HG03469 (cell line): Measurements from ENCODE around the gene SETD2.
"Not testable (repeated sequence)": the region's sequence is repeated elsewhere in the genome, so short reads cannot be mapped to it uniquely, and the experiment has no call there.

Experiments used
- ATAC-seq: cut with Tn5 transposase; IDR thresholded peaks from one replicate; pipeline ENCODE4 v1.9.1; 2021; ENCODE audit warnings: mild to moderate bottlenecking, moderate library complexity, moderate number of reproducible peaks; ENCODE audit not compliant: unreplicated experiment

Gene SETD2, protein sequence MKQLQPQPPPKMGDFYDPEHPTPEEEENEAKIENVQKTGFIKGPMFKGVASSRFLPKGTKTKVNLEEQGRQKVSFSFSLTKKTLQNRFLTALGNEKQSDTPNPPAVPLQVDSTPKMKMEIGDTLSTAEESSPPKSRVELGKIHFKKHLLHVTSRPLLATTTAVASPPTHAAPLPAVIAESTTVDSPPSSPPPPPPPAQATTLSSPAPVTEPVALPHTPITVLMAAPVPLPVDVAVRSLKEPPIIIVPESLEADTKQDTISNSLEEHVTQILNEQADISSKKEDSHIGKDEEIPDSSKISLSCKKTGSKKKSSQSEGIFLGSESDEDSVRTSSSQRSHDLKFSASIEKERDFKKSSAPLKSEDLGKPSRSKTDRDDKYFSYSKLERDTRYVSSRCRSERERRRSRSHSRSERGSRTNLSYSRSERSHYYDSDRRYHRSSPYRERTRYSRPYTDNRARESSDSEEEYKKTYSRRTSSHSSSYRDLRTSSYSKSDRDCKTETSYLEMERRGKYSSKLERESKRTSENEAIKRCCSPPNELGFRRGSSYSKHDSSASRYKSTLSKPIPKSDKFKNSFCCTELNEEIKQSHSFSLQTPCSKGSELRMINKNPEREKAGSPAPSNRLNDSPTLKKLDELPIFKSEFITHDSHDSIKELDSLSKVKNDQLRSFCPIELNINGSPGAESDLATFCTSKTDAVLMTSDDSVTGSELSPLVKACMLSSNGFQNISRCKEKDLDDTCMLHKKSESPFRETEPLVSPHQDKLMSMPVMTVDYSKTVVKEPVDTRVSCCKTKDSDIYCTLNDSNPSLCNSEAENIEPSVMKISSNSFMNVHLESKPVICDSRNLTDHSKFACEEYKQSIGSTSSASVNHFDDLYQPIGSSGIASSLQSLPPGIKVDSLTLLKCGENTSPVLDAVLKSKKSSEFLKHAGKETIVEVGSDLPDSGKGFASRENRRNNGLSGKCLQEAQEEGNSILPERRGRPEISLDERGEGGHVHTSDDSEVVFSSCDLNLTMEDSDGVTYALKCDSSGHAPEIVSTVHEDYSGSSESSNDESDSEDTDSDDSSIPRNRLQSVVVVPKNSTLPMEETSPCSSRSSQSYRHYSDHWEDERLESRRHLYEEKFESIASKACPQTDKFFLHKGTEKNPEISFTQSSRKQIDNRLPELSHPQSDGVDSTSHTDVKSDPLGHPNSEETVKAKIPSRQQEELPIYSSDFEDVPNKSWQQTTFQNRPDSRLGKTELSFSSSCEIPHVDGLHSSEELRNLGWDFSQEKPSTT (N-terminal part only)

DNA sequence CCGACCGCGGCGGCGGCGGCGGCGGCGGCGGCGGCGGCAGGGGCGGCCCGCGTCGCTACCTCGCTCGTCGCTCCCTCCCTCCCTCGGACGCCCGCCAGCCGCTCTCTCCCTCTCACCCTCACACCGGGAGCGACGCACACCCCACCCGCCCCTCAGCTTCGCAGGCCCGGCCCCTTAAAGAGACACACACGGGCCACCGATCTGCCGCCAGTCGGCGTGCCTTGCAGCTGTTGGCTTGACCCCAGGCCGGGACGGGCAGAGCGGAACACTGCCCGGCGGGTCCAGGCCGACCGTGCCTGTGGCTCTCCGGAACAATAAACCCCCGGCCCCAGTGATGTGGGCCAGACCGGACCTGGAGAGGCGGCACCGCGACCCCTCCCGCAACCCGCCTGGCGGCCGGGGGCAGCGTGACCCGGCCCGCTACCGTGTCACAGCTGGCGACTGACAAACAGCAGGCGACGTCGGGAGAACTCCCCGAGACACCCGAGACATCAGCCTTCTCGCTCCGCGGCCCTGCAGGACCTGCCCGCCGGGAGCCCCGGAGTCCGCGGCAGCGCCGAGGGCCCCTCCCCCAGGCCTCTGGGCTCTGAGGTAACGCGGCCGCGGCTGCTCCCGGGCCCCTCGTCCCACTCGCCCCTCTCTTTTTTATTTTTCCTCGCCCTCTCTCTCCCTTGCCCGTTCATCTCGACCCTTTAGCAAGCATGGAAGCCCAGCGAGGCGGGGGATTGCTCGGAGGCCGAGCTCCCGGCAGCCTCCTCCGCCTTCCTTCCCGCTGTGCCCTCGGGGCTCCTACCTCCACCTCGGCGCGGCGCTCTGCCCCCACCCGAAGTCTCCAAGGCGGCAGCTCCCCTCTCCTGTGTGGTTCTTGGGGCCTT is at the start of gene SETD2:
Gene SETD2 (minus strand): TSS at position 107 of the 875 bp plus-strand sequence. CDS start 189 bp downstream, outside the sequence.
- peak; percentile 31 for ATAC-seq

DNA sequence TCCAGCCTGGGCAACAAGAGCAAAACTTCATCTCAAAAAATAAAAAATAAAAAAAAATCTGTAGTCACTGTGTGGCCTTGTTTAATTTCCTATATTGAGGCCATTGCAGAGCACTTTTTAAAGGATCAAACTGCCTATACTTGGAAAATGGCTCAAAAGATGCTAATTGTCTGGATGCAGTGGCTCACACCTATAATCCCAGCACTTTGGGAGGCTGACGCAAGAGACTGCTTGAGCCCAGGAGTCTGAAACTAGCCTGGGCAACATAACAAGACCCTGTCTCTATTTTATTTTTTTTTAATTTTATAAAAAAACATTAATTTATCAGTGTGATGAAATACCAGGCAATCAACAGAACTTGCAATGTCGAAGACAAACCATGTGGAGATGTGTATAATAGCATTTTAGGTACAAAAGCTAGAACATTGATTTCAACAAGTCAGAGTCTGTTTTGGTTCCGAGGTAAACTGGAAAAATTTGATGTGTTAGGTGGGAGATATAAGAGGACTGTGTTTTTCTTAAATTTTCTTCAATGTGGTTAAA is 47.0 kb upstream of the SETD2 start:
- ATAC-seq, result no peak

DNA sequence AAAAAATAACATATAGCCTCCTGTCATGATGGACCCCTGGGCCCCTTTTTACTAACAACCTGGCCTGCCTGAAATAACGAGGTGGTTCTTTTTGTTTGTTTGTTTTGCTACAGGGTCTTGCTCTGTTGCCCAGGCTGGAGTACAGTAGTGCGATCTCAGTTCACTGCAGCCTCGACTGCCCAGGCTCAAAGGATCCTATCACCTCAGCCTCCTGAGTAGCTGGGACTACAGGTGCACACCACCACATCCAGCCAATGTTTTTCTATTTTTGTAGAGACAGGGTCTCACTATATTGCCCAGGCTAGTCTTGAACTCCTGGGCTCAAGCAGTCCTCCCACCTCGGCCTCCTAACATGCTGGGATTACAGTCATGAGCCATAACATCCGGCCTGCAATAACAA is 42.1 kb upstream of the SETD2 start:
- not testable (repeated sequence) for ATAC-seq

DNA sequence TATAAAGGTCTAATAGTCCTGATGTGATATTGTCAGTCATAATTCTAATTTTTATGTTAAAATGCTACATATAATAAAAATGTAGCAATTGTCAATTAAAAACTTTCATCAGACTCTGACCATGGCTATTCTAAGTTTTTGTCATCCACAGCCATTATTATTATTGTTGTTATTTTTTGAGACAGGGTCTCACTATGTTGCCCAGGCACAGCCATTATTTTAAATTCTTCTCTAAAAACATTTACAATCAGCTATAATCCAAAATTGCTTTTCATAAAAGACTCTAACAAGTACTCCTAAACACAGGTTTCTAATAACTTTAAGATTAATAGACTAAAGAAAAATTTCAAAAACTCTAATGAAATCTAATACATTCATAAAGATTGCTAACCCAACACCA is 41.0 kb upstream of the SETD2 start:
- no peak for ATAC-seq

DNA sequence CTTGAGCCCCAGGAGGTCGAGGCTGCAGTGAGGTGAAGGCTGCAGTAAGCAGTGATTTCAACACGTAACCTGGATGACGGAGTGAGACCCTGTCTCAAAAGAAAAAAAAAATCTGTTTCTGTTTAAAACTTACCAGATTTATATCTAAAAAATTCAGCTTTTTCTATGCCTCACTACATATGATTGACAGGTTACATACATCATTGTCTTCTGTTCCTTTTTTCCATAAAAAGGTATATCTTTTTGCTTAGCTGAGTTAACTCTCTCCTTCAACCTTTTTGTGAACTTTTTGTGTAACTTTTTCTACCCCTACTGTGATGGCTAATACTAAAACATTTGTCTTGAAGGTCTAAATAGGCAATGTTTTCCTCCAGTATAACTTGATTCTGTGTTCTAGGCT is 38.6 kb upstream of the SETD2 start:
- no peak for ATAC-seq

DNA sequence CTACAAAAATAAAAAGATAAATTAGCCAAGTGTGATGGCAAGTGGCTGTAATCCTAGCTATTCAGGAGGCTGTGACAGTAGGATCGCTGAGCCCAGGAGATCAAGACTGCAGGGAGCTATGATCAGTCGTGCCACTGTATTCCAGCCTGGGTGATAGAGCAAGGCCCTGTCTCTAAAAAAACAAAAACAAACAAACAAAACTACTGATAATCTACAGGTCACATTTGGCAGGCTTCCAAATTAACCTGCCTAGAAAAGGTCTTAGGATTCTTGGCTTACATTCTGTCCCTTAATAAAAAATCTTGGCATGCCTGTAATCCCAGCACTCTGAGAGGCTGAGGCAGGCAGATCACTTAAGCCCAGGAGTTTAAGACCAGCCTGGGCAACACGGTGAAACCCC is 33.4 kb upstream of the SETD2 start:
- no peak for ATAC-seq

DNA sequence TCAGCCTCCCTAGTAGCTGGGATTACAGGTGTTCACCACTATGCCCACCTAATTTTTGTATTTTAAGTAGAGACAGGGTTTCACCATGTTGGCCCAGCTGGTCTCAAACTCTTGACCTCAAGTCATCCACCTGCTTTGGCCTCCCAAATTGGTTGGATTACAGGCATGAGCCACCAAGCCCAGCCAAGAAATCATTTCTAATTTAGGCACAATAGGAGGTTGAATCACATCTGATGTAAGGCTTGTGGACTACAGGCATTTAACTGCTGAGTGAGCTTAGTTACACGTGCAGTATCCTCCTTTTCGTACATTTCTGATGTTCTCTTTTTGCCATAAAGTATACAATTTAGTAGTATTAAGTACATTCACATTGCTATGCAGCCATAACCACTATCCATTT is 31.1 kb upstream of the SETD2 start:
- ATAC-seq, result no peak

DNA sequence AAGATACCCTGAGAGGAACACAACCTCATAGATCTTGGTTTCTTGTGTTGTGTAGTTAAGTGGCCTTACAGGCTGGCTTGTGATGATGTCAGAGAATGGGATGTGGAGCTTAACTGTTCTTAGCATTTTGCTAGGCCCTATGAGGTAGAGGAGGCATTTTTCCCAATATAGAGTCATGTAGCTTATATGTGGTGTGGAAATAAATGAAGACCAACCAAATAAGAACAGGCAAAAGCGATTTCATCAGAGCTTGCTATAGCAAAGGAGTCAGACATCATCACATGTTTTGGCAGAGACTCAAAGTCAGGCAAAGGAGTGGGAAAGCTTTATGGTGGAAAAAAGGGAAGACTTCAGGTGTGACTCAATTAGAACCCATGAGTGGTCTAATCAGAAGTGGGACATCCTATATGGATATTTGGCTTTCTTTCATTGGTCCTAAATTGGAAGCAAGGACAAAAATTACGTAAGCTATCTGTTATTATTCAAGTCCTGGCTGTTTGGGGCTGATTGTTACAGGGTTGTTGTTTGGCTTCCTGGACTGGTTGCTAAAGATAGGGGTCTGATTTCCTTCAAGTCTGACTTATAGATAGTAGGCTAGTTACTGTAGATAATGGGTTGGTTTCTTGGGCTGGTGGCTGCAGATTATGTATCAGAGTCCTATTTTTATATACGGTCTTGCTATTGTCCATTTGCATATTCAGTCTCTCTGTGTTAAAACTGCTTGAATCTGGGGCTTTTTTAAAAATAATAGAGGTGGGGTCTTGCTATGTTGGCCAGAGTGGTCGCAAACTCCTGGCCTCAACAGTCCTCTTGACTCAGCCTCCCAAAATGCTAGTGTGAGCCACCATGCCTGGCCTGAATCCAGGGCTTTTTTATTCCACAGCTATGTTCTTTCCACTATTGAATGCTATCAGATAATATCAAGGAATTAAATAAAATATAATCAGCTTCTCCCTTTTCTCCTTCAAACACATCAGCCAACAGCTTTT is 30.3 kb upstream of the SETD2 start:
- ATAC-seq, result no peak

DNA sequence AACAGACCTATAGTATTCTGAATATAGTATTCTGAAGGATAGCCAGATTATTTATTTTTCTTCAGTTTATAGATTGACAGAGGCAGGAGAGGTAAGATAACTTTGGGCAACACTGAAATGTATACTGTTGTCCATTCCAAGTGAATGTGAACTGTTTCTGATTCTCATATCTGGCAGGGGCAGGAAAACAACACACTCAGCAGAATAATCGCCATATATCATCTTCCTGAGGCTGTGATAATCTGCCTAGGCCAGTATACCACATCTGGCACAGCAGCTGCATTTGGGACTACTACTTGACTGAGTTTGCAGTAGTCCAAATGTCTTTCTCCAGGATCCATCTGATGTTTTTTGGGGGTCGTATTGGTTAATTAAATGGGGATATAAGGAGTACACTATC is 22.4 kb upstream of the SETD2 start:
- ATAC-seq, result no peak

DNA sequence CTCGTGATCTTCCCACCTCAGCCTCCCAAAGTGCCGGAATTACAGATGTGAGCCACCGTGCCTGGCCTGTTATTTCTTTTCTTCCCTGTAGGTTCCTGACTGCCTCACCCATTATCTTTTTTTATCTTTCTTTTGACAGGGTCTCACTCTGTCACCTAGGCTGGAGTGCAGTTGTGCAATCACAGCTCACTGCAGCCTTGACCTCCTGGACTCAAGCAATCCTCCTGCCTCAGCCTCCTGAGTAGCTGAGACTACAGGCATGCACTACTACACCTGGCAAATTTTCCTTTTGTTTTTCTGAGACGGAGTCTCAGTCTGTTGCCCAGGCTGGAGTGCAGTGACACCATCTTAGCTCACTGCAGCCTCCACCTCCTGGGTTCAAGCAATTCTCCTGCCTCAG is 17.8 kb upstream of the SETD2 start:
- ATAC-seq, result not testable (repeated sequence)

DNA sequence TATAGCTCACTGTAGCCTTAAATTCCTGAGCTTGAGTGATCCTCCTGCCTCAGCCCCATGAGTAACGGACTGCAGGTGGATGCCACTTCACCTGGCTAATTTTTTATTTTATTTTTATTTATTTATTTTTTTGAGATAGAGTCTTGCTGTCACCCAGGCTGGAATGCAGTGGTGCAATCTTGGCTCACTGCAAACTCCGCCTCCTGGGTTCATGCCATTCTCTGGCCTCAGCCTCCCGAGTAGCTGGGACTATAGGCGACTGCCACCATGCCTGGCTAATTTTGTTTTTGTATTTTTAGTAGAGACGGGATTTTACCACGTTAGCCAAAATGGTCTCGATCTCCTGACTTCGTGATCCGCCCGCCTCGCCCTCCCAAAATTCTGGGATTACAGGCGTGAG is 16.1 kb upstream of the SETD2 start:
- not testable (repeated sequence) for ATAC-seq

DNA sequence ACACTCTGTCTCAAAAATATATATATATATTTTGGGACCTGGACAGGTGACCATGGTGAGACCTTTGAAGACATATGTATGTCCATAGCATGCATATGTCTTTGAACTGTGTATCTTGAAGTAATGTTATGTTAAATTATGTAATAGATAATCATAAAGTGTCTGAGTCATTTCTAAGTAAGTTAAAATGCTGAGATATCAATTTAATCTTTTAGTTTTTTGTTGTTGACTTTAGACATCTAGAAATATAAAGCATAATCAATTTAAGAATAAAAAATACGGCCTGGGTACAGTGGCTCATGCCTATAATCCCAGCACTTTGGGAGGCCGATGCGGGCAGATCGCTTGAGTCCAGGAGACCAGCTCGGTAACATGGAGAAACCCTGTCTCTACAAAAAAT is 12.7 kb upstream of the SETD2 start:
- ATAC-seq, result no peak

DNA sequence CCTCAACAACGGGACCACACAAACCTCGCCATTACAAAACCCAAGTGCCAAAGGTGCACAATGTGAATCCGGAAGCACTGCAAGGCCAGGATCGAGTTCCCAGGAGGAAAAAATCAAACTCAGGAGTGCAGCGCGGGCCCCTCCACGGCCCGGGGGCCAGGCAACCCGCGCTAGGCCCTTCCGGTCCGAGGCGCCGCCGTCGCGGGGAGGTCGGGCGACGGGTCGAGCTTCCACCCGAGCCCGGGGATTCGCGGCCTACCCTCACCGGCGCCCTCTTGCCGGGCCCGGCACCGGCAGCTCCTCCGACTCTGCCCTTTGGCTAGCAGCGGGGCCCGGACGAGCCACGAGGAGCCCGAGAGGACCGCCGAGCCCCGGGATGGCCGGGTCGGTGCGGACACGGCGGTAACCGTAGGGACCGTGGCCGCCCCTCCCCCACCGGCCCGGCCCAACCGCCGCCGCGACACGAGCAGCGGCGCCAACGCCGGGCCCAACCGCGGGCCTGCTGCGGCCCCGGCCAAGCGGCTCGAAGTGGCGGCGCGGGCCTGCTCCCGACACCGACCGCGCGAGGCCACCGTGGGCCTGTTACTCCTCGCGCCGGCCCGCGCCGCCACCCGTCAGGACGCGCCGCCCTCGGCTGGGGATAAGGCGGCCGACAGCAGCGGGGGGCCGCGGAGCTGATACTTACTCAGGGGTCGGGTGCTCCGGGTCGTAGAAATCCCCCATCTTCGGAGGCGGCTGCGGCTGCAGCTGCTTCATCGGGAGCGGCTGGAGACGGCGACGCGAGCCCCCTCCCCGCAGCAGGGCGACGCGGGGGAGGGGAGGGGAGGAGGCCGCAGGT is 525 bp downstream of the SETD2 start:
- peak; percentile 16 for ATAC-seq

DNA sequence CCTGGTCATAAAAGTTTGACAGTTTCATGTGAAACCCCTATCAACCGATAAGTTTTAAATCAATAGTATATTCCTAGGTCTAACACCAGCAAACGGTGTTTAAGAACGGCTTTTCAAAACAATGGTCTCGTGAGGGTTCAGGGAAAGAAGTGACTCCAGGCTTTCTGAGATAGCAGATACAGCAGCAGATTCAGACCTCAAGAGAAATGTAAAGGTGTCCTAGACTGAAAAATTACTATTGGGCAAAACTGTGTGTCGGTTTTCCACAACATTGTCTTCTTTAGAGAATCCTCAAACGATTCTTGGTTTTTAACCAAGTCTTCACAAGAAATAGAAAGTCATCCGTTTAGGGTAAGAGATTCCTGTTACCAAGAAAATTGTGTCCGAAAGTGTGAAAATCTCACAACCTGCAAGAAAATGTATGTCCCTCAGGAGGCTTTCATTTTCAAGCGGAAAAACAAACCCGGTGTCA is 1.2 kb downstream of the SETD2 start:
- ATAC-seq, result no peak

DNA sequence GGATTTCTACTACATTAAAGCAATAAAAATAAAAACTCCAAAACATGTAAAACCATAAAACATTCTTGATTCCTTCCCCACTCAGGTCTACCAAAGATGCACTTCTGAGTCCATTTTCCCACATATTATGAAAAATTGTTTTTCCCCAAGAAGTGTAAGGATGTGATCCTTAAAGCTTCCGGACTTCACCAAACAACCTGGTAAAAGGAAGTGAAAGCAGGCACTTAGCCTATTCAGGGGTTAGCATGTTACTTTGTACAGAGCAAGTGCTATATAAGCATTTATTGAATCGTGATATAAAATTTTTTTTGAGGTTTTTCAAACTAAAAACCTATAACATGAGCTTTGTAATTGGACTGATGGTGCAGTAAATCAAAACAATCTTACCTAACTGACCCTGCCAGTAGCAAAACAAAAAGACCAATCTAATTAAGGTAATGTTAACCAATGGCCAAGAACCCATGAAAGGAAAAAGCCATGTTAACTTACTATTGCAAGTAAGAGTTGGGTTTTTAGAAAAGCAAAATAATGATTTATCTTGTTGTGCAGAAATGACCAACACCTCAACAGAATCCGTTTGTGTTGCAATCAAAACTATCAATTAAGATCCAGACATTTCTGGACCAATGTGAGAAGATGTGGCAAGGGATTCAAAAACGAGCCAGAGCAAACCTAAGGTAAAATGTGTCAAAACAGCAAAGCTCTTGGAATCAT is 1.8 kb downstream of the SETD2 start:
- no peak for ATAC-seq

DNA sequence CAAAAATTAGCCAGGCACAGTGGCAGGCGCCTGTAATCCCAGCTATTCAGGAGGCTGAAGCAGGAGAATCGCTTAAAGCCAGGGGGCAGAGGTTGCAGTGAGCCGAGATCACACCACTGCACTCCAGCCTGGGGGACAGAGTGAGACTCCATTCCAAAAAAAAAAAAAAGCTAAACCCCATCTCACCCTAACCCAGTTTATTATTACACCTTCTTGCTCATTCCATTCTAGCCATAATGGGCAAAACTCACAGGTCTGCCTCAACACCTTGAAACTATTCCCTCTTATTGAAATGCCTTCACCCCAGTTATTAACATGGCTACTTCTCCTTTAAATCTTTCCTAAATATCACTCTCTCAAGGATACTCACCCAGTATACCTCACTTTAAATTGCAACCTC is 4.1 kb downstream of the SETD2 start:
- no peak for ATAC-seq

DNA sequence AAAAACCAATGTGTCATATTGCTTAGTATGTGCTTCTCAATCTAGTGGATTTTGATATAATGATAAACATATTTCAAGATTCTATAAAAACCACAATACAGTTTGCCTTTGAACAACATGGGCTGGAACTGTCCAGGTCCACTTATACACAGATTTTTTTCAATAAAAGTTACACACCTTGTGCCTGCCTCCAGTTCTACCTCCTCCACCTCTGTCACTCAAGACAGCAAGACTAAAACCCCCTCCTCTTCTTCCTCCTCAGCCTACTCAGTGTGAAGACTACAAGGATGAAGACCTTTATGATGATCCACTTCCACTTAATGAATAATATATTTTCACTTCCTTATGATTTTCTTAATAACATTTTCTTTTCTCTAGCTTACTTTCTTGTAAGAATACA is 5.7 kb downstream of the SETD2 start:
- no peak for ATAC-seq
